Activated T-cell treated with anti-CD3 and anti-CD28 coated beads, Interleukin-2, amount 50 U/mL, for 1 hour (primary cell): ENCODE measurements around the gene ACER2.

Experiments used
- DNase-seq: peaks from one replicate; pipeline ENCODE4 v3.0.0-alpha.2; 2020

The ACER2 gene

GRCh38 chr9:19456996-19457692 is 48.3 kb downstream of the ACER2 start:
- peak; percentile 60 for DNase-seq

GRCh38 chr9:19457693-19458009 is 48.8 kb downstream of the ACER2 start:
- DNase-seq, result no peak

- no peak for DNase-seq
These were observed 51.4 kb downstream of the ACER2 start for GRCh38 chr9:19460243-19460642.

GRCh38 chr9:19461135-19461534 is 52.3 kb downstream of the ACER2 start:
- DNase-seq, result no peak

- no peak for DNase-seq
These were observed 55.4 kb downstream of the ACER2 start for GRCh38 chr9:19464061-19464763.

- peak; percentile 81 for DNase-seq
These were observed 56.2 kb downstream of the ACER2 start for GRCh38 chr9:19464764-19465585.

- DNase-seq, result no peak
These were observed 56.9 kb downstream of the ACER2 start for GRCh38 chr9:19465586-19466279.

GRCh38 chr9:19466280-19466639 is 57.5 kb downstream of the ACER2 start:
- DNase-seq, result no peak

GRCh38 chr9:19469271-19469670 is 60.5 kb downstream of the ACER2 start:
- no peak for DNase-seq

- DNase-seq, result no peak
These were observed 61.8 kb downstream of the ACER2 start for GRCh38 chr9:19470567-19470966.

GRCh38 chr9:19470981-19471650 is 62.3 kb downstream of the ACER2 start:
- no peak for DNase-seq

GRCh38 chr9:19471737-19472648 is 63.2 kb downstream of the ACER2 start:
- peak; percentile 49 for DNase-seq

GRCh38 chr9:19473605-19474004 is 64.8 kb downstream of the ACER2 start:
- DNase-seq, result no peak

GRCh38 chr9:19479874-19480273 is 71.1 kb downstream of the ACER2 start:
- no peak for DNase-seq

- DNase-seq, result no peak
These were observed 71.5 kb downstream of the ACER2 start for GRCh38 chr9:19480345-19480744.

- no peak for DNase-seq
These were observed 72.5 kb downstream of the ACER2 start for GRCh38 chr9:19481121-19481870.

GRCh38 chr9:19481971-19482404 is 73.2 kb downstream of the ACER2 start:
- DNase-seq, result no peak

GRCh38 chr9:19484699-19485098 is 75.9 kb downstream of the ACER2 start:
- DNase-seq, result no peak

- DNase-seq, result no peak
These were observed 76.4 kb downstream of the ACER2 start for GRCh38 chr9:19485193-19485592.

- no peak for DNase-seq
These were observed 78.0 kb downstream of the ACER2 start for GRCh38 chr9:19486803-19487202.

GRCh38 chr9:19488721-19489120 is 79.9 kb downstream of the ACER2 start:
- DNase-seq, result no peak
